A549 (cell line): Measurements from ENCODE around the gene EHBP1. TPM values are rescaled to one million over a fixed set of nuclear protein-coding genes. Genes with fewer than 3 reads are reported as not detected.

Source experiments
- ATAC-seq, 2 experiments: fragments of 200-7000 bp in 1 of 2; fragments of >200 bp in 1 of 2; cut with Nextera tagmentation in 1 of 2; cut with Tn5 transposase in 1 of 2; 3 replicates each; pipeline versions ENCODE4 v1.8.0 to v1.9.1; 2018 to 2020; ENCODE audit warnings: mild to moderate bottlenecking in 1 of 2, moderate library complexity in 1 of 2
- CTCF ChIA-PET: fragments of 300-600 bp; sonication (Branson Sonifier 250); formaldehyde crosslinking; extraction: SDS; loops from one replicate; lab custom pipeline; 2021; ENCODE audit warnings: antibody characterized with exemption, inconsistent platforms; lab: Yijun Ruan, JAX
- POLR2A ChIA-PET: fragments of 350-600 bp; formaldehyde crosslinking; extraction: SDS; loops from one replicate; lab custom pipeline; 2021; ENCODE audit warnings: antibody characterized with exemption, inconsistent platforms; lab: Yijun Ruan, JAX
- DNase-seq, 2 experiments: peaks; one replicate each; pipeline versions ENCODE4 v3.0.0 to v3.0.0-alpha.2; 2011 to 2016; ENCODE audit warnings: low read depth in 1 of 2, low spot score in 1 of 2
- FAIRE-seq: peaks from 2 replicates; lab custom pipeline; 2011; peaks lifted over from hg19 to GRCh38; lab: Jason Lieb, UNC
- H3K27ac ChIP-seq, 2 experiments: fragments of >200 bp; sonication (Bioruptor Twin); formaldehyde crosslinking; 3 replicates each; pipeline ENCODE4 v1.5.1; 2016 to 2017
- H3K4me1 ChIP-seq: fragments of >200 bp; sonication (Bioruptor Twin); formaldehyde crosslinking; 3 replicates; pipeline ENCODE4 v1.6.1; 2016
- H3K4me2 ChIP-seq: fragments of >200 bp; sonication (Bioruptor Twin); formaldehyde crosslinking; 3 replicates; pipeline ENCODE4 v1.6.1; 2016
- H3K4me3 ChIP-seq: fragments of >200 bp; sonication (Bioruptor Twin); formaldehyde crosslinking; 3 replicates; pipeline ENCODE4 v1.5.1; 2016
- H3K9me3 ChIP-seq: fragments of >200 bp; sonication (Bioruptor Twin); formaldehyde crosslinking; 3 replicates; pipeline ENCODE4 v1.6.1; 2016
- BHLHE40 ChIP-seq: IDR thresholded peaks from 2 replicates; pipeline ENCODE4 v1.6.1; 2012; ENCODE audit warnings: low read depth, low read length, inconsistent platforms
- CEBPB ChIP-seq, 2 experiments: fragments of >200 bp in 1 of 2; sonication (Bioruptor Twin) in 1 of 2; formaldehyde crosslinking in 1 of 2; IDR thresholded peaks; 2 replicates each; pipeline ENCODE4 v1.6.1; 2012 to 2016
- CHD4 ChIP-seq: fragments of 200-600 bp; sonication (generic); IDR thresholded peaks from 2 replicates; pipeline ENCODE4 v1.6.1; 2016; ENCODE audit warnings: antibody characterized with exemption, mild to moderate bottlenecking, borderline replicate concordance
- EHMT2 ChIP-seq: fragments of 200-600 bp; sonication (generic); IDR thresholded peaks from 2 replicates; pipeline ENCODE4 v1.6.1; 2016; ENCODE audit warnings: antibody characterized with exemption, low read depth, mild to moderate bottlenecking, moderate library complexity
- EP300 ChIP-seq, 2 experiments: fragments of >200 bp; sonication (Bioruptor Twin); formaldehyde crosslinking; IDR thresholded peaks; 2 replicates in 1 of 2; 3 replicates in 1 of 2; pipeline ENCODE4 v1.6.1; 2016 to 2017
- FOSL2 ChIP-seq, 2 experiments: fragments of 450-650 bp in 1 of 2; fragments of >200 bp in 1 of 2; sonication (Bioruptor Twin) in 1 of 2; formaldehyde crosslinking; IDR thresholded peaks; 2 replicates each; pipeline versions ENCODE4 v1.5.0 to v1.6.1; 2016 to 2020; ENCODE audit warnings: mild to moderate bottlenecking in 1 of 2, moderate library complexity in 1 of 2
- FOXS1 ChIP-seq: fragments of 250-450 bp; sonication (Bioruptor Pico); IDR thresholded peaks from 2 replicates; pipeline ENCODE4 v1.5.0; 2020; ENCODE audit warnings: mild to moderate bottlenecking, moderate library complexity
- HOXB13 ChIP-seq: fragments of 250-450 bp; sonication (Bioruptor Pico); IDR thresholded peaks from 2 replicates; pipeline ENCODE4 v1.5.0; 2020; ENCODE audit warnings: low read depth, mild to moderate bottlenecking, moderate library complexity
- MAZ ChIP-seq: fragments of 150-350 bp; IDR thresholded peaks from 2 replicates; pipeline ENCODE4 v1.6.1; 2014; ENCODE audit warnings: antibody characterized with exemption, low read depth, low read length, borderline replicate concordance
- NFE2L2 ChIP-seq: fragments of 150-350 bp; conservative IDR thresholded peaks from 2 replicates; pipeline ENCODE4 v1.6.1; 2014; ENCODE audit warnings: low read length
- NR3C1 ChIP-seq: fragments of >200 bp; sonication (Bioruptor Twin); formaldehyde crosslinking; IDR thresholded peaks from 3 replicates; pipeline ENCODE4 v1.6.1; 2017
- PHF8 ChIP-seq: fragments of 200-600 bp; sonication (generic); IDR thresholded peaks from 2 replicates; pipeline ENCODE4 v1.6.1; 2016; ENCODE audit warnings: low read depth, mild to moderate bottlenecking, antibody characterized with exemption, moderate library complexity, borderline replicate concordance
- POLR2AphosphoS2 ChIP-seq: conservative IDR thresholded peaks from 2 replicates; pipeline ENCODE4 v1.6.1; 2012; ENCODE audit warnings: low read length, improper control_type of control experiment, inconsistent platforms
- RAD21 ChIP-seq, 2 experiments: fragments of >200 bp in 1 of 2; sonication (Bioruptor Twin) in 1 of 2; formaldehyde crosslinking in 1 of 2; IDR thresholded peaks in 1 of 2; conservative IDR thresholded peaks in 1 of 2; 2 replicates in 1 of 2; 3 replicates in 1 of 2; pipeline ENCODE4 v1.6.1; 2012 to 2018; ENCODE audit warnings: inconsistent platforms in 1 of 2
- RARB ChIP-seq: fragments of 250-450 bp; sonication (Bioruptor Pico); IDR thresholded peaks from 2 replicates; pipeline ENCODE4 v1.8.0; 2021; ENCODE audit warnings: mild to moderate bottlenecking, moderate library complexity
- RCOR1 ChIP-seq: fragments of 150-350 bp; IDR thresholded peaks from 2 replicates; pipeline ENCODE4 v1.6.1; 2014; ENCODE audit warnings: antibody characterized with exemption, low read length, low read depth
- RNF2 ChIP-seq: fragments of 200-600 bp; sonication (generic); IDR thresholded peaks from 2 replicates; pipeline ENCODE4 v1.6.1; 2016; ENCODE audit warnings: low read depth, mild to moderate bottlenecking, antibody characterized with exemption, moderate library complexity, borderline replicate concordance
- SMC3 ChIP-seq: fragments of >200 bp; sonication (Bioruptor Twin); formaldehyde crosslinking; IDR thresholded peaks from 3 replicates; pipeline ENCODE4 v1.6.1; 2018; ENCODE audit warnings: inconsistent platforms
- TFCP2L1 ChIP-seq: fragments of 250-450 bp; sonication (Bioruptor Pico); IDR thresholded peaks from 2 replicates; pipeline ENCODE4 v1.5.0; 2021; ENCODE audit warnings: mild to moderate bottlenecking
- ZFP36 ChIP-seq: fragments of 450-650 bp; IDR thresholded peaks from 2 replicates; pipeline ENCODE4 v1.6.1; 2014; ENCODE audit warnings: borderline replicate concordance; ENCODE audit not compliant: partially characterized antibody
- WGBS: methylation state at CpG from one replicate; pipeline ENCODE4 v1.1.6; 2017; ENCODE audit errors: missing lambda C conversion rate; 5-methylcytosine and 5-hydroxymethylcytosine counted together
- polyA plus RNA-seq, 4 experiments: library from polyadenylated mRNA; depleted of rRNA in 3 of 4; stranded (reverse); fragments of >200 nt; fragmentation: RNase III in 1 of 4; extraction: RNeasy Plus Mini Kit Qiagen cat#74134 plus additional on column Dnase treatment in 1 of 4; gene quantifications; 2 replicates in 3 of 4; 3 replicates in 1 of 4; pipeline ENCODE4 v1.2.3, GENCODE V29; 2011 to 2017
- TF ChIP-seq, protein P1 (sequence below): IDR thresholded peaks from 2 replicates; pipeline ENCODE4 v1.6.1; 2012
- TF ChIP-seq, protein P2 (sequence below): fragments of >200 bp; sonication (Bioruptor Twin); formaldehyde crosslinking; IDR thresholded peaks from 3 replicates; pipeline ENCODE4 v1.5.1; 2016
- TF ChIP-seq, protein P3 (sequence below): fragments of 250-450 bp; sonication (Bioruptor Pico); IDR thresholded peaks from 2 replicates; pipeline ENCODE4 v1.5.0; 2021; ENCODE audit warnings: mild to moderate bottlenecking, moderate library complexity, borderline replicate concordance

Gene EHBP1
- polyA plus RNA-seq, 2 of the 4 experiments (the other 2 are of a cell fraction): 65.7 to 204 TPM

DNA sequence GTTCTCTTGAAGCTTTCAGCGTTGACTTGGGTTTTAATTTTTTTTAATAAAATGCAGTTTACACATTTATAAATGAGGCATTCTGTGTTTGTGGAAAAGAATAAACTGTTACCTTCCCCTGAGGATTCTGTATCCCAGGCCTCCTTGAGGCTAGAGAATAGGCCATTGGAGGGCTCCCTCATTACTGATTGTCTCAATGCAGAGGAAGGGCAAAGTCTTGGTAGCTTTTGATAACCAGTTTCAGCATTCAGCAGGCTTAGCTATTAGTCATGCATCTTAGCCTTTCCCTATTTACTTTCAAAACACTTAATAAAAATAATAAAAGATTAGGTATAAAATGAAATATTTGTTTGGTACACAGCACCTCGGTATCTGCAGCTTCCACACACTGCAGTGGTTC is 287.0 kb downstream of the EHBP1 start:
- POLR2A ChIA-PET: no interaction called here
- no peaks in the 10 kb centered on the region for H3K4me1 ChIP-seq
- no peak for FAIRE-seq
- TF ChIP-seq SMC3 (no peak), CEBPB (IDR thresholded peaks at IDR 0.05) (no peak), RARB (CRISPR knock-in tag) (no peak), RCOR1 (no peak), ZFP36 (no peak), PHF8 (no peak), FOXS1 (CRISPR knock-in tag) (no peak), POLR2AphosphoS2 (no peak), NFE2L2 (no peak), EHMT2 (no peak), RAD21 (conservative IDR thresholded peaks at IDR 0.05 in 1 of 2, IDR thresholded peaks at IDR 0.05 in 1 of 2) (no peak), MAZ (no peak)
- CTCF ChIA-PET: interaction anchor here (1.0 kb wide), 1 partner anchor 9 kb away, joined by 3 read pairs; no protein-coding TSS in a partner anchor
- H3K4me2 ChIP-seq: no peak overlapping the region
- H3K4me3 ChIP-seq: no peak overlapping the region
- H3K9me3 ChIP-seq: no peaks in the 10 kb centered on the region
- no peak for DNase-seq
- H3K27ac ChIP-seq: no peak overlapping the region
- 76% methylated on average over 2 of the region's 2 CpGs for WGBS
- ATAC-seq: no peak

DNA sequence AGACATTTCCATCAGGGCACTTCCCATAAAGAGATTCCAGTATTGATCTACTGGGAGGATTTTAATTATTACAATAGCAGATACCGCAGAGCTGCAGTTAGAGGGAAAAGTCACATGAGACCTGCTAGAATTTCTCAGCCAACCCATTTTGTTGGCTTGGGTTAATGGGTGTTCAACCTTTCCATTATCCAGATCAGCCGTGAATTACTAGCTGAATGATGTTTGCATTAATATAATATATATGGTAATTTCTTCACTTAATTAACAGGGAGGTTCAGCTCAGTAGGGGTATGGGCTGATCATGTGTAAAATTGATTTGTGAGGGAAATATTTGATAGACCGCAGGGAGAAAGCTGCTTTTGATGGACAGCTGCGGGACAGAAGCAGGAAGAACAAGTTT is 288.7 kb downstream of the EHBP1 start:
- FAIRE-seq (no peak), ATAC-seq (no peak), DNase-seq (no peak)
- Histone ChIP-seq H3K4me3 (no peak overlapping the region), H3K9me3 (no peaks in the 10 kb centered on the region), H3K4me1 (peaks cover 6% of the 10 kb centered on the region; the same call in 1 of the 3 replicates), H3K27ac (no peak overlapping the region), H3K4me2 (no peak overlapping the region)
- ChIA-PET CTCF (no interaction called here), POLR2A (no interaction called here)
- WGBS: 94% methylated on average over 4 of the region's 4 CpGs
- TF ChIP-seq TFCP2L1 (CRISPR knock-in tag) (no peak), RNF2 (no peak), NR3C1 (no peak), BHLHE40 (no peak), RARB (CRISPR knock-in tag) (no peak), NFE2L2 (no peak), MAZ (no peak), POLR2AphosphoS2 (no peak), EP300 (IDR thresholded peaks at IDR 0.05) (no peak), CHD4 (no peak)
- TF ChIP-seq, protein P1, sequence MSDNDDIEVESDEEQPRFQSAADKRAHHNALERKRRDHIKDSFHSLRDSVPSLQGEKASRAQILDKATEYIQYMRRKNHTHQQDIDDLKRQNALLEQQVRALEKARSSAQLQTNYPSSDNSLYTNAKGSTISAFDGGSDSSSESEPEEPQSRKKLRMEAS: no peak
- TF ChIP-seq, protein P2, sequence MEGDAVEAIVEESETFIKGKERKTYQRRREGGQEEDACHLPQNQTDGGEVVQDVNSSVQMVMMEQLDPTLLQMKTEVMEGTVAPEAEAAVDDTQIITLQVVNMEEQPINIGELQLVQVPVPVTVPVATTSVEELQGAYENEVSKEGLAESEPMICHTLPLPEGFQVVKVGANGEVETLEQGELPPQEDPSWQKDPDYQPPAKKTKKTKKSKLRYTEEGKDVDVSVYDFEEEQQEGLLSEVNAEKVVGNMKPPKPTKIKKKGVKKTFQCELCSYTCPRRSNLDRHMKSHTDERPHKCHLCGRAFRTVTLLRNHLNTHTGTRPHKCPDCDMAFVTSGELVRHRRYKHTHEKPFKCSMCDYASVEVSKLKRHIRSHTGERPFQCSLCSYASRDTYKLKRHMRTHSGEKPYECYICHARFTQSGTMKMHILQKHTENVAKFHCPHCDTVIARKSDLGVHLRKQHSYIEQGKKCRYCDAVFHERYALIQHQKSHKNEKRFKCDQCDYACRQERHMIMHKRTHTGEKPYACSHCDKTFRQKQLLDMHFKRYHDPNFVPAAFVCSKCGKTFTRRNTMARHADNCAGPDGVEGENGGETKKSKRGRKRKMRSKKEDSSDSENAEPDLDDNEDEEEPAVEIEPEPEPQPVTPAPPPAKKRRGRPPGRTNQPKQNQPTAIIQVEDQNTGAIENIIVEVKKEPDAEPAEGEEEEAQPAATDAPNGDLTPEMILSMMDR: no peak

DNA sequence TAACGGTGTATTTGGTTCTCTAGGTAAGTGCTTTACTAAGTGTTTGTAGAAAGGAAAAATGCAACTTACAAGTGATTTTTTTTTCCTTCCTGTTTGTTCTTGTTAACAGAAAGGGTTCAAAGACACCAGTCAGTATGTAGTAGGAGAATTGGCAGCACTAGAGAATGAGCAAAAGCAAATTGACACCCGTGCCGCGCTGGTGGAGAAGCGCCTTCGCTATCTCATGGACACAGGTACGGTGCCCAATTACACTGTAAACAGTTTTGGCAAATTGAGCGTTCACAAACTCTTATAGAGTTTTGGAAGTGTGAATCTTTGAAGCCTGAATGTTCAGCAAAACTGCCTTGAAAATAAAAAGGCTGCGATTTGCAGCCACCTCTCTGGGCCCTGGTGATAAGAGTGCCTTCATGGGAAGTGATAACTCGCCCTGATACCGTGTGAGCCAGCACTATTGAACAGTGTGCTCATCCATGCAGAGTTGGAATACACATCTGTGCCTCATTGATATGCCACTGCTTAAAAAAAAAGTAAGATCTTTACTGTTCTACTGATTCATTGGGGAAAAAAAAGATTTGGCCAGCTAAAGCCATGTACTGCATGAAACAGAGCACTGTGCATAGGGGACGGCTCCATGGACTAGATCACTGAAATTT is 291.1 kb downstream of the EHBP1 start:
- Histone ChIP-seq H3K4me1 (peaks cover 11% of the 10 kb centered on the region; the same call in 2 of the 3 replicates), H3K27ac (no peak overlapping the region), H3K4me2 (no peak overlapping the region), H3K9me3 (no peaks in the 10 kb centered on the region), H3K4me3 (no peak overlapping the region)
- CTCF ChIA-PET: interaction anchor here (0.6 kb wide), 1 partner anchor 334 kb away, joined by 3 read pairs; no protein-coding TSS in a partner anchor
- ATAC-seq: no peak; a peak in 2 of 6 replicates
- no peak for DNase-seq
- no peak for FAIRE-seq
- POLR2A ChIA-PET: no interaction called here
- TF ChIP-seq CEBPB (IDR thresholded peaks at IDR 0.05) (no peak), HOXB13 (CRISPR knock-in tag) (no peak), FOSL2 (IDR thresholded peaks at IDR 0.05) (no peak), FOSL2 (CRISPR knock-in tag; IDR thresholded peaks at IDR 0.05) (no peak)
- TF ChIP-seq, protein P3, sequence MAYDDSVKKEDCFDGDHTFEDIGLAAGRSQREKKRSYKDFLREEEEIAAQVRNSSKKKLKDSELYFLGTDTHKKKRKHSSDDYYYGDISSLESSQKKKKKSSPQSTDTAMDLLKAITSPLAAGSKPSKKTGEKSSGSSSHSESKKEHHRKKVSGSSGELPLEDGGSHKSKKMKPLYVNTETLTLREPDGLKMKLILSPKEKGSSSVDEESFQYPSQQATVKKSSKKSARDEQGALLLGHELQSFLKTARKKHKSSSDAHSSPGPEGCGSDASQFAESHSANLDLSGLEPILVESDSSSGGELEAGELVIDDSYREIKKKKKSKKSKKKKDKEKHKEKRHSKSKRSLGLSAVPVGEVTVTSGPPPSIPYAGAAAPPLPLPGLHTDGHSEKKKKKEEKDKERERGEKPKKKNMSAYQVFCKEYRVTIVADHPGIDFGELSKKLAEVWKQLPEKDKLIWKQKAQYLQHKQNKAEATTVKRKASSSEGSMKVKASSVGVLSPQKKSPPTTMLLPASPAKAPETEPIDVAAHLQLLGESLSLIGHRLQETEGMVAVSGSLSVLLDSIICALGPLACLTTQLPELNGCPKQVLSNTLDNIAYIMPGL (CRISPR knock-in tag): no peak
- TF ChIP-seq, all 56 proteins: peak for 0
- 92% methylated on average over 12 of the region's 12 CpGs for WGBS
